IPS-11a (cell line): ENCODE measurements around the gene RHBDD1.

Source experiments
- H3K4me3 ChIP-seq: one replicate; pipeline ENCODE4 v1.5.1; 2013; ENCODE audit warnings: low read depth, low read length, control low read depth

Gene RHBDD1

GRCh38 chr2:226978300-226978699 lies 142.4 kb downstream of the RHBDD1 start:
- H3K4me3 ChIP-seq = no peak overlapping the region

DNA sequence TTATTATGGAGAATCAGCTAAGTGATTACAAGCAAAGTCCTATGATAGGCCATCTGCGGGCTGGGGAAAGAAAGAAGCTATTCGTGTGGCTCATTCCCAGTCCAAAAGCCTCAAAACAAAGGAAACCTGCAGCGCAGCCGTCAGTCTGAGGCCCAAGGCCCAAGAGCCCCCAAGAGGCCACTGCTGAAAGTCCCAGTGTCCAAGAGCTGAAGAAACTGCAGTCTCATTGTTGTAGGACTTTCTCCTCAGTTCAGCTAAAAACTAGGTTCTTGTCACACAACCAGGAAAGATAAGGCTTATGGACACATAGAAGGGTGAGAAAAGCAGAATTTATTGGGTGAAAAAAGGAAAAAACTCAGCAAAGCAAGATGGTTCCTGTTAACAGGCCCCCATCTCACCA lies 143.2 kb downstream of the RHBDD1 start:
- H3K4me3 ChIP-seq = no peak overlapping the region

GRCh38 chr2:226981791-226982326 lies 146.0 kb downstream of the RHBDD1 start:
- no peak overlapping the region for H3K4me3 ChIP-seq

- no peak overlapping the region for H3K4me3 ChIP-seq
Observed at GRCh38 chr2:226983895-226984749, 148.3 kb downstream of the RHBDD1 start.

GRCh38 chr2:226984750-226985582 lies 149.1 kb downstream of the RHBDD1 start:
- H3K4me3 ChIP-seq = no peak overlapping the region

DNA sequence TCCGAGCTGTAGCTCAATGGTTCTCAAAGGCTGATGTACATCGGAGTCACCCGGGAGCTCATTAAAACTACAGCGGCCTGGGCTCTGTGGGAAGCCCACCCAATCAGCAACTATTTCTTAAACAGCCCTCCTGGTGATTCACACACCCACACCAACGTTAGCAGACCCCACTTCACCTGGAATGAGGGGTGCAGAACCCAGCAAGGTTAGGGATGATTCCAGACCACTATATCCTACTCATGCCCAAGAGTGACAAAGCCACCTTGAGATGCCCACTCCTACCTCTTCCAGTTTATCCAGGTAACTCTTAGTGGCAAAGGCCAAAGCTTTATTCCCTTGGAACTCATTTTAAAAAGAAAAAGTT lies 149.7 kb downstream of the RHBDD1 start:
- no peak overlapping the region for H3K4me3 ChIP-seq

DNA sequence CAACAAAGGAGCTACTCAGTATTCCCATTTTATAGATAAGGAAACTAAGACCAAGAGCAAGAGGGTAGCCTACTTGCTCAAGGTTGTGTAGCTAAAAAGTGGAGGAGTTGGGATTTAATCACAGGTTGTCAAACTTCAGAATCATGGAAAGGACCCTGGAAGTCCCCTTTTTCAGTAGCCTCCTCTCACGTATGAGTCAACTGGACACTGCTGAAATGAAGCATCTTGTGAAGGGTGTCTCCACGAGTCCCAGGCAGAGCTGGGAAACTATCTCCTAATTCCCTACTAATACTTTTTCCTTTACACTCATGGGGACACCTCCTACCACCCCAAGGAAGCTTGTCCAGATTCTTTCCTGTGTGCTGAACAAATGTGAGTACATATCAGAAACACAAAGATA lies 155.8 kb downstream of the RHBDD1 start:
- no peak overlapping the region for H3K4me3 ChIP-seq

GRCh38 chr2:226993171-226993570 lies 157.3 kb downstream of the RHBDD1 start:
- H3K4me3 ChIP-seq = no peak overlapping the region

DNA sequence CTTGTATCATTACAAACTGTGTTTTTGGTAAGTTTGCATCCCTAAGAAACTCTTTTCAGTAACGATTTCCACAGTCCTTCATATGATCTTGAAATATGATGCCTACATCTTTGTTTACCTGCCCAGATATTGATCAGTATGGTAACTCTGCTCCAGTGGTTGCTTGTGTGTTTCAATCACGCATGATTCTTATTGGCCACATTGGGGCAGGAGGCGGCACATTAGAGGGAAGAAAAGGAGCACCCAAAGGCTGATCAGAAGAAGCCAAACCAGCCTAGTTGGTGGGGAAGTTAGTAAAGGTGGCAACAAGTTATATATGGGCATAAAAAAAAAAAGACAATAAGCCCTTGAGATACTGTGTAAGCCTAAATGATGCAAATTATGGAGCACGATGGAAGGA lies 158.9 kb downstream of the RHBDD1 start:
- no peak overlapping the region for H3K4me3 ChIP-seq

DNA sequence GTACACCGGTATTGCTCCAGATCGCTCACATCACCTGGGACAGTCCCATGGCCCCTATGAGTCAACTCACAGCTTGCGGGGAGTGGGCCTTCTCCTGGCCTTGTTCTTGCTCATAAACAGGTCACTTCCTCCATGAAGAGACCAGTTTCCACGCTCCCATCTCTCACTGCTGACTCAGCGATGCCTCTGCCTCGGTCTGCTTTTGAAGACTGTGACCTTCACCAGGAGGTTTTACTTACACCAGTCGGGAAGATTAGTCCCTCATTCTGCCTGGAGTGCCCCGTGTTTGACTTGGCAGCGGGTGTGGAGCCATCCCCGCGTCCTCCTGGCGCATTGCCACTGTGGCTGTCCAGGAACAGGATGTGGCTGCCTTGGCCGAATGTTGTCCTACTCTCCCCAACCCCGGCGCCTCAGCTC lies 159.8 kb downstream of the RHBDD1 start:
- H3K4me3 ChIP-seq = no peak overlapping the region

- H3K4me3 ChIP-seq = no peak overlapping the region
Observed at GRCh38 chr2:226999661-227000060, 163.8 kb downstream of the RHBDD1 start.

GRCh38 chr2:227000123-227000522 lies 164.3 kb downstream of the RHBDD1 start:
- H3K4me3 ChIP-seq = no peak overlapping the region

- no peak overlapping the region for H3K4me3 ChIP-seq
Observed at GRCh38 chr2:227004482-227004881, 168.6 kb downstream of the RHBDD1 start.

DNA sequence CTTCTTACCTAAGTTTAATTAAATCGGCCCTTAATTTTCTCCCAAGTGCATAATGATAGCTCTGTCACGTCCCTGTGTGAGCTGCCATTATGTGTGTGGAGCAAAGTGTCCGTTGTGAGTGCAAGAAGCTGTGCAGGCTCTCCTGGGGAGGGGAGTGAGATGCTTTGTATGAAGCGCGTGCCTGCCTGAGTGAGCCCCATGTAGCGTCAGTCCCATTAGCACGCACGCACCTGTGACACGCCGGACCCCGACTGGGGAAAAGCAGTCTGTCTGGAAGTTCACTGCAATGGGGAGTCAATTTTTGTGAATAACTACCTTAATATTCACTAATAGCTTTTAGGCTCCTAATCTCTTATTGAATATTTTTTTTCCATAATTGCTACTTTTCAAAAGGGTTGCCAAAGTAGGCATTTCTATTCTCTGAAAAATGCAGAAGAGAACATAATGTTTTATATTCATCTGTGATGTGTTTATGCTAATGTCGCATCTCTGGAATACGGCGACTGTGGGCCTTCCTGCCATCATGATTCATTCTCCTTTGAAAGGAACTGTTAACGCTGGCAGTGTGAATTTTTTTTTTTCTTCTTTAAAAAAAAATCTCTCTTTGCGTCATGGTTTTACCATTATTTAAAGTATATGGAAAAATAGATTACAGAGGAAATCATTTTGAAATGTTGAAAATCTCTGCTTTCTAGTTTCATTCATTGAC lies 170.5 kb downstream of the RHBDD1 start:
- no peak overlapping the region for H3K4me3 ChIP-seq

- no peak overlapping the region for H3K4me3 ChIP-seq
Observed at GRCh38 chr2:227007148-227007547, 171.3 kb downstream of the RHBDD1 start.

DNA sequence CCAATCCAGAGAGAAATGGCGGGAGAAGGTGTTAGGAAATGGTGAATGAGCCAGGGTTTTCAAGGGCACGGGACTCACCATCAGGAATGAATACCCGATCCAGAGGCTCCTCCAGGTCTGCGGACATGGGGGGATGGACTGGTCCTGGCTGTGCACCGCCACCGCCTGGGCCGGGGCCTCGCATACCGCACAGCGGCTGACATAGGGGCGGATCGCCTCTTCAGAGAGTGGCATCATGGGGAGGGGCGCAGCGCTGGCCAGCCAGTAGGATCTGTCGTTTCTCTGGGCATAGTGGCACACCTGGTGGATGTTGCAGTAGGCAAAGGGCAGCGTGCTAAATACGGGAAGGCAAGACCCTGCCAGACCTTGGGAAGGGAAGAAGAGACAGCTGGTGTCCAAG lies 172.1 kb downstream of the RHBDD1 start:
- H3K4me3 ChIP-seq = no peak overlapping the region

DNA sequence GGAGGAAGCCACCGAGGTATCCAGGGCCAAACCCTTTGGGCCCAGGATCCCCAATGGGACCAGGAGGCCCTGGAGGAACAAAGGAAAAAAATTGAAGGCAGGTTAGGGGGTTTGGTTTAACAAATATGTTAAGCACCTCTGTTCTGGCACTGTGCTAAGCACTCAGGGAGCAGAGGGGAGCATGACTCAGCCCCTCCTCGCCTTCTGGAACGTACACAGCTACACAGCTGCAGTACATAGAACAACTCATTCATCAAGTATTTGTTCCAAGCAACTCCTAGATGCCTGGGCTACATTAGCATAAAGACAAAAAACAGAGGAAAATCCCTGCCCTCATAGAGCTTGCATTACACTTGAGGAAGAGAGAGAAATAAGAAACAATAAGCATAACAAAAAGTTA lies 174.6 kb downstream of the RHBDD1 start:
- no peak overlapping the region for H3K4me3 ChIP-seq

DNA sequence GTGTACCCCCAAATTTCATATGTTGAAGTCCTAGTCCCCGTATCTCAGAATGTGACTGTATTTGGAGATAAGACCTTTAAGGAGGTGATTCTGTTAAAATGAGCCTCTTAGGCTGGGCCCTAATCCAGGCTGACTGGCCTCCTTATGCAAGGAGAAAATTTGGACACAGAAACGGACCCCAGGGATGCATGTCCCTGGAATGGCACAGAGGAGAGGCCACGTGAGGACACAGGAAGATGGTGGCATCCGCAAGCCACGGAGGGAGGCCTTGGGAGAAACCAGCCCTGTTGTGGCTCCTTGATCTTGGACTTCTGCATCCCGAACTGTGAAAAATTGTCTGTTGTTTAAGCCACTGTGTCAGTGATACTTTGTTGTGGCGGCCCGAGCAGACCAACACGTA lies 177.5 kb downstream of the RHBDD1 start:
- H3K4me3 ChIP-seq = no peak overlapping the region

DNA sequence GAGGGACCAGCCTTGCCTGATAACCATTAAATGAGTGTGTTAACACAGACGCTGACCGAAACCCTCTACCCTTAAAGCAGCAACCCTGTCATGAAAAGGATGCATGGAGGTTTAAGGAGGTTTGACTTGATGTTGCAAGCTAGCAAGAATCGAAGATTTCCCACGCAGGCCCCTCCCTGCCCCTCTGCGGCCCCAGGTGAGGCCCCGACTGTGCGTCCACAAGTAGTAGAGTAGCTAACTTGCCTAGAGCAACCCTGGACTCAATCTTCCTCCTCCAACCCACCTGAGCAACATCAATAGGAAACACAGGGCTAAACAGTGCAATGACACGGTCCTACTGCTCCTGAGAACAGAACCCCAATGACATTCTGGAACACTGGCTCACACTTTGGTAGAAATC lies 178.0 kb downstream of the RHBDD1 start:
- H3K4me3 ChIP-seq = no peak overlapping the region

DNA sequence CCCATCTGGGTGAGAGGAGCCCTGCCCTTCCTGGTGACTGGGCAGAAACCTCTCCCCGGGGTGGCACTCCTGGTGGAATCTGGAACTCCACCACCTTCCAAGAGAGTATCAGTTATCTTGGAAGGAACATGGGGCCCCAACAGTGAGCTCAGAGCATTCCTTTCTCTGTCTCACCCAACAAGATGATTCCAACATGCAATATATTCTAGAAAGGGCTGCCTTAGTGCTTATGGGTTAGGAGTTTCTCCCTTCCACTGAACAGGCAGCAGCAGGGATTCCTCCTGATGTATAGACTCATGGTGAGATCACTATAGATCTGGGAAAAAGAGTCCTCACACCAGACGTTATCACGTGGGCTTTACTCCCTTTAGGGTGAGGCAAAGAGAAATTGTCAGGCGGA lies 181.0 kb downstream of the RHBDD1 start:
- no peak overlapping the region for H3K4me3 ChIP-seq

GRCh38 chr2:227020416-227020815 lies 184.6 kb downstream of the RHBDD1 start:
- H3K4me3 ChIP-seq = no peak overlapping the region
